ENCODE measurements around the gene SFMBT1.

- no peak for TF ChIP-seq CTCF (conservative IDR thresholded peaks at IDR 0.05 in 1 of 2, IDR thresholded peaks at IDR 0.05 in 1 of 2; ENCODE audit: low read depth in 1 of 2, low read length in 2 of 2)
- no peak for TF ChIP-seq EZH2 (IDR thresholded peaks at IDR 0.05; ENCODE audit: low read length, missing control alignments)
Observed at GRCh38 chr3:52894756-52895155, 151.1 kb downstream of the SFMBT1 start.
